H1 (cell line): ENCODE data around the gene TENT4A. TPM values are rescaled to one million over a fixed set of nuclear protein-coding genes. Genes with fewer than 3 reads are reported as not detected.

Experiments
- RNF2 ChIP-seq: fragments of 200-900, 300-1000 bp; sonication (generic); IDR thresholded peaks from 2 replicates; pipeline ENCODE4 v1.7.1; 2016; ENCODE audit warnings: borderline replicate concordance, low read depth, mild to moderate bottlenecking, antibody characterized with exemption, low read length; ENCODE audit not compliant: poor library complexity, severe bottlenecking; ENCODE audit errors: missing control alignments
- polyA plus RNA-seq, 7 experiments: library from polyadenylated mRNA; depleted of rRNA in 3 of 7; stranded (reverse) in 5 of 7; unstranded in 2 of 7; fragments of >200 nt in 5 of 7; fragments of 200-250 nt in 2 of 7; gene quantifications; 1 replicate in 5 of 7; 2 replicates in 1 of 7; 4 replicates in 1 of 7; pipeline versions ENCODE4 v1.2.1 to v1.2.3, GENCODE V29; 2011 to 2013; ENCODE audit warnings: missing spikeins in 2 of 7, mixed read lengths in 2 of 7
- total RNA-seq: library from RNA; stranded (reverse); fragmentation: NEBNext Ultra II Directional; extraction: Animal tissue kit (Norgen Biotek cat#: 25700); gene quantifications from 2 replicates; pipeline ENCODE4 v1.2.1, GENCODE V29; 2021
- TF ChIP-seq, protein P1 (sequence below): fragments of 300-600 bp; sonication (generic); IDR thresholded peaks from 2 replicates; pipeline ENCODE4 v1.7.1; 2012; ENCODE audit warnings: low read length, moderate library complexity, mild to moderate bottlenecking, inconsistent platforms; ENCODE audit not compliant: insufficient replicate concordance

TENT4A gene
- total and polyA plus RNA-seq, 2 of the 8 experiments (the other 6 are each of a cell fraction or from before 2014, with no cell fraction given), result 8.9 to 25.1 TPM

DNA sequence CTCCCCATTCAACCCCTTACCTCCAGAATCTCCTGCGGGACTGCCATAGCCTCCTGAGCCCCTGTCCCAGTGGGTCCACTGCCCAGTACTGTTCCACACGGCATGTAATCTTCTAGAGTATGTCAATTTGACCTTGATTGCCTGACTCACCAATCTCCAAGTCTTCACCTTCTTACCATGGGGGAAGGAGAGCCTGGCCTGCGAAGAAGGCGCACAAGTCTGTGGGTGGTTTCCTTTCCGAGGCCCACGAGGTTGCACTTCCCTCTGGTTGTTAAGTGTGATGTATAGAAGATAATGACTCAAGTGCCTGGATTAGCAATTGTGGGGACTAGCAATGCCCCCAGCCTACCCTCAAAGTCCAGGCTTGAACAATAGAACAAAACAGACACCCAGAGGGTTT lies 8.1 kb upstream of the TENT4A start (continued):
- TF ChIP-seq, protein P1, sequence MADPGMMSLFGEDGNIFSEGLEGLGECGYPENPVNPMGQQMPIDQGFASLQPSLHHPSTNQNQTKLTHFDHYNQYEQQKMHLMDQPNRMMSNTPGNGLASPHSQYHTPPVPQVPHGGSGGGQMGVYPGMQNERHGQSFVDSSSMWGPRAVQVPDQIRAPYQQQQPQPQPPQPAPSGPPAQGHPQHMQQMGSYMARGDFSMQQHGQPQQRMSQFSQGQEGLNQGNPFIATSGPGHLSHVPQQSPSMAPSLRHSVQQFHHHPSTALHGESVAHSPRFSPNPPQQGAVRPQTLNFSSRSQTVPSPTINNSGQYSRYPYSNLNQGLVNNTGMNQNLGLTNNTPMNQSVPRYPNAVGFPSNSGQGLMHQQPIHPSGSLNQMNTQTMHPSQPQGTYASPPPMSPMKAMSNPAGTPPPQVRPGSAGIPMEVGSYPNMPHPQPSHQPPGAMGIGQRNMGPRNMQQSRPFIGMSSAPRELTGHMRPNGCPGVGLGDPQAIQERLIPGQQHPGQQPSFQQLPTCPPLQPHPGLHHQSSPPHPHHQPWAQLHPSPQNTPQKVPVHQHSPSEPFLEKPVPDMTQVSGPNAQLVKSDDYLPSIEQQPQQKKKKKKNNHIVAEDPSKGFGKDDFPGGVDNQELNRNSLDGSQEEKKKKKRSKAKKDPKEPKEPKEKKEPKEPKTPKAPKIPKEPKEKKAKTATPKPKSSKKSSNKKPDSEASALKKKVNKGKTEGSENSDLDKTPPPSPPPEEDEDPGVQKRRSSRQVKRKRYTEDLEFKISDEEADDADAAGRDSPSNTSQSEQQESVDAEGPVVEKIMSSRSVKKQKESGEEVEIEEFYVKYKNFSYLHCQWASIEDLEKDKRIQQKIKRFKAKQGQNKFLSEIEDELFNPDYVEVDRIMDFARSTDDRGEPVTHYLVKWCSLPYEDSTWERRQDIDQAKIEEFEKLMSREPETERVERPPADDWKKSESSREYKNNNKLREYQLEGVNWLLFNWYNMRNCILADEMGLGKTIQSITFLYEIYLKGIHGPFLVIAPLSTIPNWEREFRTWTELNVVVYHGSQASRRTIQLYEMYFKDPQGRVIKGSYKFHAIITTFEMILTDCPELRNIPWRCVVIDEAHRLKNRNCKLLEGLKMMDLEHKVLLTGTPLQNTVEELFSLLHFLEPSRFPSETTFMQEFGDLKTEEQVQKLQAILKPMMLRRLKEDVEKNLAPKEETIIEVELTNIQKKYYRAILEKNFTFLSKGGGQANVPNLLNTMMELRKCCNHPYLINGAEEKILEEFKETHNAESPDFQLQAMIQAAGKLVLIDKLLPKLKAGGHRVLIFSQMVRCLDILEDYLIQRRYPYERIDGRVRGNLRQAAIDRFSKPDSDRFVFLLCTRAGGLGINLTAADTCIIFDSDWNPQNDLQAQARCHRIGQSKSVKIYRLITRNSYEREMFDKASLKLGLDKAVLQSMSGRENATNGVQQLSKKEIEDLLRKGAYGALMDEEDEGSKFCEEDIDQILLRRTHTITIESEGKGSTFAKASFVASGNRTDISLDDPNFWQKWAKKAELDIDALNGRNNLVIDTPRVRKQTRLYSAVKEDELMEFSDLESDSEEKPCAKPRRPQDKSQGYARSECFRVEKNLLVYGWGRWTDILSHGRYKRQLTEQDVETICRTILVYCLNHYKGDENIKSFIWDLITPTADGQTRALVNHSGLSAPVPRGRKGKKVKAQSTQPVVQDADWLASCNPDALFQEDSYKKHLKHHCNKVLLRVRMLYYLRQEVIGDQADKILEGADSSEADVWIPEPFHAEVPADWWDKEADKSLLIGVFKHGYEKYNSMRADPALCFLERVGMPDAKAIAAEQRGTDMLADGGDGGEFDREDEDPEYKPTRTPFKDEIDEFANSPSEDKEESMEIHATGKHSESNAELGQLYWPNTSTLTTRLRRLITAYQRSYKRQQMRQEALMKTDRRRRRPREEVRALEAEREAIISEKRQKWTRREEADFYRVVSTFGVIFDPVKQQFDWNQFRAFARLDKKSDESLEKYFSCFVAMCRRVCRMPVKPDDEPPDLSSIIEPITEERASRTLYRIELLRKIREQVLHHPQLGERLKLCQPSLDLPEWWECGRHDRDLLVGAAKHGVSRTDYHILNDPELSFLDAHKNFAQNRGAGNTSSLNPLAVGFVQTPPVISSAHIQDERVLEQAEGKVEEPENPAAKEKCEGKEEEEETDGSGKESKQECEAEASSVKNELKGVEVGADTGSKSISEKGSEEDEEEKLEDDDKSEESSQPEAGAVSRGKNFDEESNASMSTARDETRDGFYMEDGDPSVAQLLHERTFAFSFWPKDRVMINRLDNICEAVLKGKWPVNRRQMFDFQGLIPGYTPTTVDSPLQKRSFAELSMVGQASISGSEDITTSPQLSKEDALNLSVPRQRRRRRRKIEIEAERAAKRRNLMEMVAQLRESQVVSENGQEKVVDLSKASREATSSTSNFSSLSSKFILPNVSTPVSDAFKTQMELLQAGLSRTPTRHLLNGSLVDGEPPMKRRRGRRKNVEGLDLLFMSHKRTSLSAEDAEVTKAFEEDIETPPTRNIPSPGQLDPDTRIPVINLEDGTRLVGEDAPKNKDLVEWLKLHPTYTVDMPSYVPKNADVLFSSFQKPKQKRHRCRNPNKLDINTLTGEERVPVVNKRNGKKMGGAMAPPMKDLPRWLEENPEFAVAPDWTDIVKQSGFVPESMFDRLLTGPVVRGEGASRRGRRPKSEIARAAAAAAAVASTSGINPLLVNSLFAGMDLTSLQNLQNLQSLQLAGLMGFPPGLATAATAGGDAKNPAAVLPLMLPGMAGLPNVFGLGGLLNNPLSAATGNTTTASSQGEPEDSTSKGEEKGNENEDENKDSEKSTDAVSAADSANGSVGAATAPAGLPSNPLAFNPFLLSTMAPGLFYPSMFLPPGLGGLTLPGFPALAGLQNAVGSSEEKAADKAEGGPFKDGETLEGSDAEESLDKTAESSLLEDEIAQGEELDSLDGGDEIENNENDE, result no peak
- TF ChIP-seq RNF2, result no peak
- TF ChIP-seq, all 59 proteins: peak for 0
